Gastroesophageal sphincter (tissue), 3 donors: ENCODE data around the gene AGAP3.

ENCODE experiments used
- POLR2A ChIP-seq, 2 donors: fragments of 450-650 bp; IDR thresholded peaks; one replicate each; pipeline ENCODE4 v1.6.1; 2017; ENCODE audit warnings: antibody characterized with exemption in 2 of 2, mild to moderate bottlenecking in 2 of 2, moderate library complexity in 1 of 2
- TF ChIP-seq, protein P1 (sequence below), 4 experiments: fragments of 200-600 bp in 2 of 4; fragments of 450-650 bp in 2 of 4; sonication (generic) in 1 of 4; IDR thresholded peaks; one replicate each; pipeline ENCODE4 v1.5.1; 2017 to 2019; ENCODE audit warnings: antibody characterized with exemption in 4 of 4, mild to moderate bottlenecking in 2 of 4, moderate library complexity in 2 of 4

DNA sequence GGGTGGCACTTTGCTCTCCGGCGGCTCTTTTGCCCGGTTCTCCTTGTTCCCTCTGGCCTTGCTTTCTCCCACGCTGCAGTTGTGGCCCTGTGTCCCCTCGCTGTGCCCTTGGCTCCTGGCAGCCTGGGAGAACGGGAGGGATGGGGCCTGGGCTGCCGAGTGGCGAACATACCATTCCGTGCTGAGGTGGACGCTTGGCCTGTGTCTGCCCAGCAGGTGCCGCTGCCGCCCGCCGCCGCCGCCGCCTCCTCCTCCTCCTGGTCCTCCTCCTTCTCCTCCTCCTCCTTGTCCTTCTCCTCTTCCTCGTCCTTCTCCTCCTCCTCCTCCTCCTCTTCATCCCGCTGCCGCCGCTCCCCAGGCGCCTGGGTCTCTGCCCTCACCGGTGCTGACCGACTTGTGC lies 36.0 kb downstream of the AGAP3 start:
- TF ChIP-seq POLR2A (IDR thresholded peaks at IDR 0.05): no peak
- TF ChIP-seq, protein P1, sequence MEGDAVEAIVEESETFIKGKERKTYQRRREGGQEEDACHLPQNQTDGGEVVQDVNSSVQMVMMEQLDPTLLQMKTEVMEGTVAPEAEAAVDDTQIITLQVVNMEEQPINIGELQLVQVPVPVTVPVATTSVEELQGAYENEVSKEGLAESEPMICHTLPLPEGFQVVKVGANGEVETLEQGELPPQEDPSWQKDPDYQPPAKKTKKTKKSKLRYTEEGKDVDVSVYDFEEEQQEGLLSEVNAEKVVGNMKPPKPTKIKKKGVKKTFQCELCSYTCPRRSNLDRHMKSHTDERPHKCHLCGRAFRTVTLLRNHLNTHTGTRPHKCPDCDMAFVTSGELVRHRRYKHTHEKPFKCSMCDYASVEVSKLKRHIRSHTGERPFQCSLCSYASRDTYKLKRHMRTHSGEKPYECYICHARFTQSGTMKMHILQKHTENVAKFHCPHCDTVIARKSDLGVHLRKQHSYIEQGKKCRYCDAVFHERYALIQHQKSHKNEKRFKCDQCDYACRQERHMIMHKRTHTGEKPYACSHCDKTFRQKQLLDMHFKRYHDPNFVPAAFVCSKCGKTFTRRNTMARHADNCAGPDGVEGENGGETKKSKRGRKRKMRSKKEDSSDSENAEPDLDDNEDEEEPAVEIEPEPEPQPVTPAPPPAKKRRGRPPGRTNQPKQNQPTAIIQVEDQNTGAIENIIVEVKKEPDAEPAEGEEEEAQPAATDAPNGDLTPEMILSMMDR (IDR thresholded peaks at IDR 0.05): no peak
